WERI-Rb-1 (cell line): ENCODE results near the gene UBR7.

Experiments used
- DNase-seq: peaks from one replicate; pipeline ENCODE4 v3.0.0-alpha.2; 2020
- H3K27ac ChIP-seq: fragments of 250-450 bp; sonication (Bioruptor Pico); 2 replicates; pipeline ENCODE4 v1.5.1; 2020; ENCODE audit warnings: mild to moderate bottlenecking, moderate library complexity
- H3K27me3 ChIP-seq: fragments of 250-450 bp; sonication (Bioruptor Pico); 2 replicates; pipeline ENCODE4 v1.5.1; 2021; ENCODE audit warnings: mild to moderate bottlenecking, low read depth, moderate library complexity; ENCODE audit not compliant: insufficient read depth, severe bottlenecking
- H3K36me3 ChIP-seq: fragments of 250-450 bp; sonication (Bioruptor Pico); 2 replicates; pipeline ENCODE4 v1.5.1; 2020; ENCODE audit warnings: mild to moderate bottlenecking, moderate library complexity
- H3K4me3 ChIP-seq: 2 replicates; pipeline ENCODE4 v1.5.1; 2011; ENCODE audit warnings: low read depth, mild to moderate bottlenecking, control low read depth, low read length
- H3K9me3 ChIP-seq: fragments of 250-450 bp; sonication (Bioruptor Pico); 2 replicates; pipeline ENCODE4 v1.5.1; 2021; ENCODE audit warnings: mild to moderate bottlenecking, moderate library complexity; ENCODE audit not compliant: severe bottlenecking
- CTCF ChIP-seq: IDR thresholded peaks from 2 replicates; pipeline ENCODE4 v1.5.1; 2011; ENCODE audit warnings: low read depth, mild to moderate bottlenecking, control low read depth, inconsistent platforms, low read length

Gene UBR7

DNA sequence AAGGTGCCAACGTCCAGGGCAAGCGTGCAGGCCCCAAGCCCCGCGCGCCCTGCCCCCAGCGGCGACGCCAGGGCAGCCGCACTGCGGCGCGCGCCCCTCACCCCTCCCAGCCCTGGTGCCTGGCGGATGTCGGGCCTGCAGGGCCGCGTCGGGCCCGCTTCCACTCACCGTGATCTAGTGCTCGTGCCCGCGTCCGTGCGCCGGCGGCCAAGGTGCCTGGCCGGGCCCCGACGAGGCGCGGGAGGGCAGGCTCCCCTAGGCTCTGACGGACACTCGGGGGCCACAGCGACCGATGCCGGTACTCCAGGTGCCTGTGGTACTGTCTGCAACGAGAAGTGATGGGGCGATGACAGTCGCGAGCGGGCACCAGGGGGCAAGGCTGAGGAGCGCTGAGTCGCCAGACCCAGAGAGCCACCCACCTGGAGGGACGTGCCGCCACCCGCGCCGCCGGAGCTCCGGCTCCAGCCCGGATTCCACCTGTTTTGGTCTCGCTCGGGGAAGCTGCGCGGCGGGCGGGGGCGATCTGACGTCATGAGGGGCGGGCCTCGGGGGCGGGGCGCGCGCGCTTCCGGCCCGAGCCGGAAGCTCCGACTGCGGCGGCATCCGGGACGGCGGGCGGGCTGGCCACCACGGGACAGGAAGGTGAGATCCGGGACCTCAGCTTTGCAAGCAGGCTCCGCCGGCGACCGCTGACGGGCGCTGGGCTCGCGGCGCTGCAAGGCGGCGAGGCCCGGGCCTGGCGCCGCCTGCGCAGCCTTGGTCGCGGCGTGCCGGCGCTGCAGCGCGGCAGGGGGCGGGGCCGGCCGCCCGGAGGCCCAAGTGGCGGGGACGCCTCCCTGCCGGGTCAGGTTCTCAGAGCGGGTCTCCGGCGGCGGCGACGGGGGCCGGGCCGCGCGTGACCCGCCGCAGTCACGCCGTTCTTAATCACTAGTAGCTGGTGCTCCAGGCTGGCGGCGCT is 22.4 kb upstream of the UBR7 start, which contains the start of the genes LYSET and MOAP1:
LYSET (plus strand) TSS at position 927 of the 958 bp plus-strand sequence. CDS start 89 bp downstream, outside the sequence.
MOAP1 (minus strand) TSS at position 507 of the 958 bp plus-strand sequence. CDS start 655 bp downstream, outside the sequence.
- Histone ChIP-seq H3K27me3 (no peaks in the 10 kb centered on the region), H3K27ac (peak within 1 kb of the TSS; percentile 88), H3K4me3 (peak within 1 kb of the TSS; percentile 84), H3K9me3 (no peaks in the 10 kb centered on the region), H3K36me3 (peaks cover 51% of the 10 kb centered on the region)
- peak; percentile 92 for DNase-seq
- TF ChIP-seq CTCF: peak; percentile 27

- Histone ChIP-seq H3K27me3 (no peaks in the 10 kb centered on the region), H3K4me3 (peak overlapping the region; percentile 84), H3K36me3 (peaks cover 51% of the 10 kb centered on the region), H3K9me3 (no peaks in the 10 kb centered on the region), H3K27ac (peak overlapping the region; percentile 88)
- no peak for DNase-seq
- no peak for TF ChIP-seq CTCF
Measured at GRCh38 chr14:93185349-93185720, 21.7 kb upstream of the UBR7 start.

DNA sequence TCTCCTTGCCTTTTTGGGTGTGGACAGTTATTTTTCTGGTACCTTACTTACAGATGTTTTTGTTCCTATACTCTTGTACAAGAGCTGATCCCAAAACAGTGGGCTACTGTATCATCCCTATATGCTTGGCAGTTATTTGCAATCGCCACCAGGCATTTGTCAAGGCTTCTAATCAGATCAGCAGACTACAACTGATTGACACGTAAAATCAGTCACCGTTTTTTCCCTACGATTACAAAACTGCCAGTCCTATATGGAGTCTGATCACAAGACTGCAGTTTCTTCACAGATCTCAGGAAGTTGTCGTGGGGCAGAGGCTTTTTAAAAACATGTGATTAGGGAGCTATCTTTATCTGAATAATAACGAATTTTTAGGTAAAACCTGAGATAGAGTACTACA is 20.6 kb upstream of the UBR7 start:
- no peak for DNase-seq
- Histone ChIP-seq H3K27me3 (no peaks in the 10 kb centered on the region), H3K9me3 (no peaks in the 10 kb centered on the region), H3K36me3 (peaks cover 48% of the 10 kb centered on the region), H3K4me3 (no peak overlapping the region), H3K27ac (no peak overlapping the region)
- TF ChIP-seq CTCF: no peak

GRCh38 chr14:93186956-93187355 is 20.1 kb upstream of the UBR7 start:
- no peaks in the 10 kb centered on the region for H3K9me3 ChIP-seq
- no peak overlapping the region for H3K27ac ChIP-seq
- no peak for DNase-seq
- peaks cover 44% of the 10 kb centered on the region for H3K36me3 ChIP-seq
- no peak for TF ChIP-seq CTCF
- no peak overlapping the region for H3K4me3 ChIP-seq
- no peaks in the 10 kb centered on the region for H3K27me3 ChIP-seq

DNA sequence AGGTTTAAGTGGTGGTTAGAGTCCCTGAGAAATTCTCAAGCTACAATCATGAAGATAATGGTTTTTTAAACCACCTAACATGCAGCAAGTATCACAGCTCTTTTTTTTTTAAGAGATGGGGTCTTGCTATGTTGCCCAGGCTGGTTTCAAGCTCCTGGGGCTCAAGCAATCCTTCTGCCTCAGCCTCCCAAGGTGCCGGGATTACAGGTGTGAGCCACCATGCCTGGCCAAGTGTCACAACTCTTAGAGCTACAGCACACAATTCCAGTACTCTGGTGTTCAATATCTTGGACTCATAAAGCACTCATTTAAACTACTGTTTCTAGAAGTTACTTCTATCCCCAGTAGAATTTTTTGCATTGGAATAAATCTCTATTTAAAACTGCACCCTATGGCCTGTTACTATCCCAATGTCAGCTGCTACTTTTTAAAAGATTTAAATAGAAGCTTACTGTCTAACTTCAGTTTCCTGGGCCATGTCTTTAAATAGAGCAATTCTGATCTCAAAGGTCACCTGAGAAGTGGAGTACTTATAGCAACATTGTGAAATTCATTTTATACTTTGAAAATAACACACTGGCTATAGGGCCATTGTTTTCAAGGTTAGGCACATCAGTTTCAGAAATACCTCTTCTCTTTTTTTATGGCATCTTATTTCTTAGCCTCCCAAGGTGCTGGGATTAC is 11.6 kb upstream of the UBR7 start:
- TF ChIP-seq CTCF: no peak

More for the DNA sequence above, 11.6 kb upstream of the UBR7 start:
- no peak overlapping the region for H3K27ac ChIP-seq
- no peak overlapping the region for H3K4me3 ChIP-seq
- H3K36me3 ChIP-seq: no peaks in the 10 kb centered on the region
- no peak for DNase-seq
- no peaks in the 10 kb centered on the region for H3K27me3 ChIP-seq
- no peaks in the 10 kb centered on the region for H3K9me3 ChIP-seq
